HG03060 (cell line): Measurements from ENCODE around the gene HSPA12A.

Source experiments
- ATAC-seq: cut with Tn5 transposase; IDR thresholded peaks from one replicate; pipeline ENCODE4 v1.9.1; 2021; ENCODE audit warnings: low read depth, moderate number of reproducible peaks; ENCODE audit not compliant: unreplicated experiment

HSPA12A gene

GRCh38 chr10:116672891-116673290 lies 69.5 kb downstream of the HSPA12A start:
- ATAC-seq, result no peak

GRCh38 chr10:116671274-116671926 lies 71.0 kb downstream of the HSPA12A start:
- no peak for ATAC-seq

GRCh38 chr10:116670706-116671105 lies 71.7 kb downstream of the HSPA12A start:
- no peak for ATAC-seq

- no peak for ATAC-seq
These were observed 72.3 kb downstream of the HSPA12A start for GRCh38 chr10:116669832-116670644.

- ATAC-seq, result no peak
These were observed 73.3 kb downstream of the HSPA12A start for GRCh38 chr10:116669080-116669479.

- ATAC-seq, result no peak
These were observed 73.9 kb downstream of the HSPA12A start for GRCh38 chr10:116668446-116668845.

- no peak for ATAC-seq
These were observed 74.3 kb downstream of the HSPA12A start for GRCh38 chr10:116668018-116668417.

GRCh38 chr10:116667484-116667883 lies 74.9 kb downstream of the HSPA12A start:
- no peak for ATAC-seq

GRCh38 chr10:116665541-116666125 lies 76.7 kb downstream of the HSPA12A start:
- no peak for ATAC-seq

GRCh38 chr10:116664631-116665030 lies 77.7 kb downstream of the HSPA12A start:
- no peak for ATAC-seq

- no peak for ATAC-seq
These were observed 79.0 kb downstream of the HSPA12A start for GRCh38 chr10:116663342-116663741.

GRCh38 chr10:116660860-116661259 lies 81.5 kb downstream of the HSPA12A start:
- ATAC-seq, result no peak

- ATAC-seq, result no peak
These were observed 83.2 kb downstream of the HSPA12A start for GRCh38 chr10:116659049-116659670.

GRCh38 chr10:116657863-116658551 lies 84.4 kb downstream of the HSPA12A start:
- no peak for ATAC-seq

- ATAC-seq, result no peak
These were observed 86.3 kb downstream of the HSPA12A start for GRCh38 chr10:116656044-116656443.

- ATAC-seq, result no peak
These were observed 86.8 kb downstream of the HSPA12A start for GRCh38 chr10:116655568-116655967.

- no peak for ATAC-seq
These were observed 87.5 kb downstream of the HSPA12A start for GRCh38 chr10:116654816-116655215.

GRCh38 chr10:116653885-116654284 lies 88.5 kb downstream of the HSPA12A start:
- no peak for ATAC-seq

- ATAC-seq, result no peak
These were observed 93.5 kb downstream of the HSPA12A start for GRCh38 chr10:116648903-116649302.

GRCh38 chr10:116646502-116646901 lies 95.9 kb downstream of the HSPA12A start:
- no peak for ATAC-seq

GRCh38 chr10:116637830-116638229 lies 104.5 kb downstream of the HSPA12A start:
- no peak for ATAC-seq
